Fibroblast of lung (primary cell): ENCODE data around the gene LMX1A. TPM values are rescaled to one million over a fixed set of nuclear protein-coding genes. Genes with fewer than 3 reads are reported as not detected.

Experiments used
- DNase-seq, 2 donors: peaks; one replicate each; pipeline versions ENCODE4 v3.0.0 to v3.0.0-alpha.2; 2010; ENCODE audit warnings: low read depth in 2 of 2
- H2AFZ ChIP-seq: 2 replicates; pipeline ENCODE4 v1.5.1; 2012; ENCODE audit warnings: low read length, control low read depth, inconsistent platforms
- H3K27ac ChIP-seq: 2 replicates; pipeline ENCODE4 v1.5.1; 2011; ENCODE audit warnings: low read length, control low read depth; ENCODE audit not compliant: insufficient read depth
- H3K27me3 ChIP-seq: 2 replicates; pipeline ENCODE4 v1.5.1; 2011; ENCODE audit warnings: mild to moderate bottlenecking, low read length; ENCODE audit not compliant: control insufficient read depth, insufficient read depth
- H3K36me3 ChIP-seq: 2 replicates; pipeline ENCODE4 v1.5.1; 2011; ENCODE audit warnings: low read length; ENCODE audit not compliant: control insufficient read depth, insufficient read depth
- H3K4me1 ChIP-seq: 2 replicates; pipeline ENCODE4 v1.5.1; 2011; ENCODE audit warnings: low read length; ENCODE audit not compliant: control insufficient read depth, insufficient read depth; ENCODE audit errors: extremely low read depth
- H3K4me2 ChIP-seq: 2 replicates; pipeline ENCODE4 v1.5.1; 2011; ENCODE audit warnings: low read length, control low read depth; ENCODE audit not compliant: insufficient read depth; ENCODE audit errors: extremely low read depth
- H3K4me3 ChIP-seq, 4 experiments: fragments of 200-600 bp in 1 of 4; sonication (generic) in 1 of 4; replicated peaks in 1 of 4; 2 replicates each; pipeline ENCODE4 v1.5.1; 2011 to 2016; ENCODE audit warnings: low read length in 4 of 4, low read depth in 3 of 4, mild to moderate bottlenecking in 3 of 4, control low read depth in 2 of 4, inconsistent platforms in 1 of 4, mixed read lengths in 1 of 4; ENCODE audit not compliant: insufficient read depth in 1 of 4; ENCODE audit errors: control extremely low read depth in 1 of 4
- H3K79me2 ChIP-seq: 2 replicates; pipeline ENCODE4 v1.5.1; 2012; ENCODE audit warnings: mild to moderate bottlenecking, low read length, inconsistent platforms; ENCODE audit not compliant: control insufficient read depth, insufficient read depth
- H3K9ac ChIP-seq: 2 replicates; pipeline ENCODE4 v1.5.1; 2011; ENCODE audit warnings: mild to moderate bottlenecking, low read length, control low read depth; ENCODE audit not compliant: insufficient read depth
- H3K9me3 ChIP-seq: 2 replicates; pipeline ENCODE4 v1.5.1; 2012; ENCODE audit warnings: low read depth, low read length; ENCODE audit not compliant: control insufficient read depth, insufficient read depth
- H4K20me1 ChIP-seq: 2 replicates; pipeline ENCODE4 v1.5.1; 2011; ENCODE audit warnings: low read length; ENCODE audit not compliant: control insufficient read depth, insufficient read depth; ENCODE audit errors: extremely low read depth
- EZH2 ChIP-seq: IDR thresholded peaks from 2 replicates; pipeline ENCODE4 v1.5.1; 2012; ENCODE audit warnings: low read length, control low read depth, mild to moderate bottlenecking; ENCODE audit errors: missing control alignments
- polyA plus RNA-seq, 2 donors: library from polyadenylated mRNA; depleted of rRNA in 1 of 2; stranded (reverse) in 1 of 2; unstranded in 1 of 2; fragments of >200 nt; gene quantifications; 2 replicates each; pipeline ENCODE4 v1.2.1, GENCODE V29; 2011 to 2012; ENCODE audit warnings: missing spikeins in 1 of 2
- total RNA-seq: library from RNA; depleted of rRNA; stranded (reverse); fragments of >200 nt; gene quantifications from 2 replicates; pipeline ENCODE4 v1.2.1, GENCODE V29; 2014
- TF ChIP-seq, protein P1 (sequence below), 2 donors: IDR thresholded peaks in 1 of 2; conservative IDR thresholded peaks in 1 of 2; 1 replicate in 1 of 2; 2 replicates in 1 of 2; pipeline ENCODE4 v1.5.1; 2011 to 2012; ENCODE audit warnings: low read length in 2 of 2, control low read depth in 1 of 2, inconsistent platforms in 1 of 2, low read depth in 1 of 2, mild to moderate bottlenecking in 1 of 2

The LMX1A gene
- total and polyA plus RNA-seq, 2 donors (not counting 1 experiment from before 2014, with no cell fraction given), result not detected

DNA sequence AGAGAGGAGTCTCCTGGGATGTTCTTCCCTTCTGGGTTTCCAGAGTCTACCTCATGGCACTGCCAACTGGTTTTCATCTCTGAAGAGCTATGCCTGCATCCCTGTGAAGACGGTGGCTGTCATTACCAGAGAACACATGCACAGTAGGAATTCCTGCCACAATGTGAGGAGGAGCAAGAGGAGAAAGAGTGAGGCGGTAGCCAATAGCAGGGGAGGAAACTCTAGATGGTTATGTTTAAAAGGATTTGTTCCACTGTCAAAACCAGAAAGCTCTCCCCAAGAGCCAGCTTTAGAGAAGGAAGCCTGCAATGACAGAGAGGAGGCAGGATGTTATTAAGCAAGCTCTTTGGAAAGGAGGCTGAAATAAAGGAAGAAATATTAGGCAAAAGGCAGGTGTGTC is 12.3 kb downstream of the LMX1A start:
- H3K36me3 ChIP-seq, result no peaks in the 10 kb centered on the region
- H3K27me3 ChIP-seq, result no peaks in the 10 kb centered on the region
- no peak for DNase-seq
- no peak overlapping the region for H3K4me3 ChIP-seq
- H3K9me3 ChIP-seq, result no peaks in the 10 kb centered on the region
- no peak overlapping the region for H3K27ac ChIP-seq
- H2AFZ ChIP-seq, result no peak overlapping the region
- H3K79me2 ChIP-seq, result no peaks in the 10 kb centered on the region
- no peak overlapping the region for H3K9ac ChIP-seq
- H4K20me1 ChIP-seq, result no peaks in the 10 kb centered on the region
- no peak for TF ChIP-seq EZH2
- TF ChIP-seq, protein P1, sequence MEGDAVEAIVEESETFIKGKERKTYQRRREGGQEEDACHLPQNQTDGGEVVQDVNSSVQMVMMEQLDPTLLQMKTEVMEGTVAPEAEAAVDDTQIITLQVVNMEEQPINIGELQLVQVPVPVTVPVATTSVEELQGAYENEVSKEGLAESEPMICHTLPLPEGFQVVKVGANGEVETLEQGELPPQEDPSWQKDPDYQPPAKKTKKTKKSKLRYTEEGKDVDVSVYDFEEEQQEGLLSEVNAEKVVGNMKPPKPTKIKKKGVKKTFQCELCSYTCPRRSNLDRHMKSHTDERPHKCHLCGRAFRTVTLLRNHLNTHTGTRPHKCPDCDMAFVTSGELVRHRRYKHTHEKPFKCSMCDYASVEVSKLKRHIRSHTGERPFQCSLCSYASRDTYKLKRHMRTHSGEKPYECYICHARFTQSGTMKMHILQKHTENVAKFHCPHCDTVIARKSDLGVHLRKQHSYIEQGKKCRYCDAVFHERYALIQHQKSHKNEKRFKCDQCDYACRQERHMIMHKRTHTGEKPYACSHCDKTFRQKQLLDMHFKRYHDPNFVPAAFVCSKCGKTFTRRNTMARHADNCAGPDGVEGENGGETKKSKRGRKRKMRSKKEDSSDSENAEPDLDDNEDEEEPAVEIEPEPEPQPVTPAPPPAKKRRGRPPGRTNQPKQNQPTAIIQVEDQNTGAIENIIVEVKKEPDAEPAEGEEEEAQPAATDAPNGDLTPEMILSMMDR (conservative IDR thresholded peaks at IDR 0.05 in 1 of 2, IDR thresholded peaks at IDR 0.05 in 1 of 2; ENCODE audit: low read depth in 1 of 2, low read length in 2 of 2), result no peak
- H3K4me2 ChIP-seq, result no peak overlapping the region
- H3K4me1 ChIP-seq, result no peaks in the 10 kb centered on the region

- Histone ChIP-seq H3K27me3 (no peaks in the 10 kb centered on the region), H3K4me3 (no peak overlapping the region), H3K36me3 (no peaks in the 10 kb centered on the region), H2AFZ (no peak overlapping the region), H4K20me1 (no peaks in the 10 kb centered on the region), H3K4me2 (no peak overlapping the region), H3K27ac (no peak overlapping the region), H3K9me3 (no peaks in the 10 kb centered on the region), H3K4me1 (no peaks in the 10 kb centered on the region), H3K9ac (no peak overlapping the region), H3K79me2 (no peaks in the 10 kb centered on the region)
- TF ChIP-seq EZH2, result no peak
- TF ChIP-seq, protein P1 (conservative IDR thresholded peaks at IDR 0.05 in 1 of 2, IDR thresholded peaks at IDR 0.05 in 1 of 2; ENCODE audit: low read depth in 1 of 2, low read length in 2 of 2), result no peak
- no peak for DNase-seq
Observed at GRCh38 chr1:165342587-165342986, 13.9 kb downstream of the LMX1A start.

DNA sequence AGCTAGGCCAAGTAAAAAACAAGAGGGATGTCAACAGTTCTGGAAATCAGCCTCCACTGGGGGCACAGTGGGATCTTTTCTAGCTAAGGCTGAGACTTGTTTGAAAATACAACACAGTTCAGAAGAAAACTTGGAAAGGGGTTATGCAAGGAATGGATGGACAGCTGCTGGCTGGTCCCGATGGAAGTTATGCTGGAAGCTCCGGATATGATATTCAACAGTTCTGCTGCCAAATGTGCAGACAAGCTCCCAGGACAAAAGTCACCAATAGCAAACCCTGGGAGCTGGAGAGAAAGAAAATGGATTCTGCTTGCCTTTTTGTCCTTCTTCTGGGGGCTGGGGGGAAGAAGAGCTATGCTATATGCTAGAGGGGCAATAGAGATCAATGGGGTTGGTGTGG is 14.3 kb downstream of the LMX1A start:
- Histone ChIP-seq H3K27ac (no peak overlapping the region), H3K4me1 (no peaks in the 10 kb centered on the region), H4K20me1 (no peaks in the 10 kb centered on the region), H3K36me3 (no peaks in the 10 kb centered on the region), H3K27me3 (no peaks in the 10 kb centered on the region), H3K79me2 (no peaks in the 10 kb centered on the region), H3K4me2 (no peak overlapping the region), H3K4me3 (no peak overlapping the region), H2AFZ (no peak overlapping the region), H3K9ac (no peak overlapping the region), H3K9me3 (no peaks in the 10 kb centered on the region)
- no peak for TF ChIP-seq EZH2
- TF ChIP-seq, protein P1 (conservative IDR thresholded peaks at IDR 0.05 in 1 of 2, IDR thresholded peaks at IDR 0.05 in 1 of 2; ENCODE audit: low read depth in 1 of 2, low read length in 2 of 2), result no peak
- no peak for DNase-seq
